A549 treated with DMSO at 1 μM for 4 hours (cell line): Measurements from ENCODE around the gene TTK. TPM values are rescaled to one million over a fixed set of nuclear protein-coding genes. Genes with fewer than 3 reads are reported as not detected.

Source experiments
- total RNA-seq: library from RNA; stranded (reverse); fragments of 200-300 nt; extraction: Qiagen RNA extraction; gene quantifications from 5 replicates; pipeline ENCODE4 v1.2.3, GENCODE V29; 2022; ENCODE audit warnings: low read depth

Gene TTK
- 18.7 to 23.7 TPM (median 21.9 TPM) in 5 replicates for total RNA-seq

GRCh38 chr6:80004173-80005072 is at the start of gene TTK:
TSS of gene TTK (plus strand) at chr6:80004649. CDS start at chr6:80005844, 1,195 bp downstream.

Other genes with a start within 250 kb of the TTK start
- gene ELOVL4, start 57.1 kb upstream of the TTK start, total RNA-seq, result 1.3 to 2.1 TPM (median 1.8 TPM) in 5 replicates
- 4.6 to 6.7 TPM (median 5.6 TPM) in 5 replicates for gene BCKDHB, start 102.0 kb downstream of the TTK start, total RNA-seq